ENCODE results near the gene ADCYAP1. TPM values are rescaled to one million over a fixed set of nuclear protein-coding genes. Genes with fewer than 3 reads are reported as not detected.

The ADCYAP1 gene
- total RNA-seq, 1 donor from 2014 or later = not detected

GRCh38 chr18:957829-958228 is 53.2 kb downstream of the ADCYAP1 start:
- DNase-seq (ENCODE audit: low spot score) (no peak), ATAC-seq (no peak)

- ATAC-seq (no peak), DNase-seq (ENCODE audit: low spot score) (no peak)
Measured at GRCh38 chr18:959854-960253, 55.2 kb downstream of the ADCYAP1 start.

Other genes starting within 250 kb of the ADCYAP1 start
- 1.7 TPM for gene TYMS, start 247.2 kb upstream of the ADCYAP1 start, total RNA-seq
- 77.4 TPM for gene ENOSF1, start 192.2 kb upstream of the ADCYAP1 start, total RNA-seq
- 31.1 TPM for gene YES1, start 92.6 kb upstream of the ADCYAP1 start, total RNA-seq

Data from left lobe of liver (tissue), 2 donors.